HG03097 (cell line): ENCODE data around the gene ERFL.

Experiments
- ATAC-seq: cut with Tn5 transposase; IDR thresholded peaks from one replicate; pipeline ENCODE4 v1.9.1; 2021; ENCODE audit not compliant: unreplicated experiment, low FRiP score

Gene ERFL

GRCh38 chr19:41928221-41928683 lies at the start of gene ERFL:
Gene ERFL, minus strand, starts transcription at chr19:41928449. Its CDS starts 15,530 bp downstream, at chr19:41912919.
- no peak for ATAC-seq

GRCh38 chr19:41977916-41978315 lies 49.7 kb upstream of the ERFL start:
- ATAC-seq: no peak

- no peak for ATAC-seq
Observed at GRCh38 chr19:41974652-41975051, 46.4 kb upstream of the ERFL start.

- no peak for ATAC-seq
Observed at GRCh38 chr19:41971363-41971762, 43.1 kb upstream of the ERFL start.

GRCh38 chr19:41969772-41970458 lies 41.7 kb upstream of the ERFL start:
- no peak for ATAC-seq

GRCh38 chr19:41968751-41969595 lies 40.7 kb upstream of the ERFL start:
- ATAC-seq: no peak

- no peak for ATAC-seq
Observed at GRCh38 chr19:41967054-41967783, 39.0 kb upstream of the ERFL start.

GRCh38 chr19:41965106-41965505 lies 36.9 kb upstream of the ERFL start:
- no peak for ATAC-seq

- no peak for ATAC-seq
Observed at GRCh38 chr19:41960973-41961372, 32.7 kb upstream of the ERFL start.

- ATAC-seq: peak; percentile 78
Observed at GRCh38 chr19:41959056-41960053, 31.1 kb upstream of the ERFL start, which contains the start of gene RABAC1. Gene RABAC1, minus strand, starts transcription at chr19:41959321. Its CDS starts 29 bp downstream, at chr19:41959292.

GRCh38 chr19:41958367-41959055 lies 30.3 kb upstream of the ERFL start:
- no peak for ATAC-seq

GRCh38 chr19:41957838-41958366 lies 29.7 kb upstream of the ERFL start:
- no peak for ATAC-seq

GRCh38 chr19:41957161-41957837 lies 29.1 kb upstream of the ERFL start:
- ATAC-seq: no peak

GRCh38 chr19:41956621-41957020 lies 28.4 kb upstream of the ERFL start:
- no peak for ATAC-seq

GRCh38 chr19:41955521-41955920 lies 27.3 kb upstream of the ERFL start:
- no peak for ATAC-seq

GRCh38 chr19:41951686-41952172 lies 23.5 kb upstream of the ERFL start:
- ATAC-seq: peak; percentile 58

GRCh38 chr19:41947091-41947490 lies 18.8 kb upstream of the ERFL start:
- no peak for ATAC-seq

GRCh38 chr19:41945135-41945766 lies 17.0 kb upstream of the ERFL start:
- ATAC-seq: peak; percentile 85
